Neural progenitor cell (in vitro differentiated cells): ENCODE data around the gene SLCO4A1.

Experiments
- CTCF ChIP-seq: fragments of 200-600 bp; sonication (generic); IDR thresholded peaks from 2 replicates; pipeline ENCODE4 v1.5.1; 2017; ENCODE audit warnings: antibody characterized with exemption, mild to moderate bottlenecking
- EZH2 ChIP-seq: fragments of 200-600 bp; sonication (generic); IDR thresholded peaks from 2 replicates; pipeline ENCODE4 v1.6.1; 2017; ENCODE audit warnings: antibody characterized with exemption, mild to moderate bottlenecking, moderate library complexity
- EZH2phosphoT487 ChIP-seq: fragments of 200-600 bp; sonication (generic); IDR thresholded peaks from 2 replicates; pipeline ENCODE4 v1.6.1; 2017; ENCODE audit warnings: antibody characterized with exemption

DNA sequence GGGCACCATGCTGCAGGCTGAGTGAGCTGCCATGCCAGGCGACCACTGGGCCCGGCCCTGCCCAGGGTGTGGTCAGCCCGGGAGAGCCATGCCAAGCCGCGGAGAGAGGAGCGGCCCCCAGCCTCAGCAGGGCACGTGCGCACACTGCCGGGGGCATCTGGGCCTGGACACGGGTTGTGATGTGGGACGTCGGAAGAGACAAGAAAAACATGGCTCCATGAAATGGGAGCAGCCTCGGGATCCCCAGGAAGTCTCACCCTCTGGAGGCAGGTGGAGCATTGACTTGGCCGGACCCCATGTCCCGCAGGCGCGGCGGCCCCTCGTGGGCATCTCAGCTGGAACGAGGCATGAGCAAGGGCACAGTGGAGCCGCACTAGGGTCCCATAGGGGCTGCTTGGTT is 16.8 kb upstream of the SLCO4A1 start:
- TF ChIP-seq EZH2 (no peak), CTCF (no peak), EZH2phosphoT487 (no peak)
